ENCODE results near the gene CAMK2B.

Gene CAMK2B

DNA sequence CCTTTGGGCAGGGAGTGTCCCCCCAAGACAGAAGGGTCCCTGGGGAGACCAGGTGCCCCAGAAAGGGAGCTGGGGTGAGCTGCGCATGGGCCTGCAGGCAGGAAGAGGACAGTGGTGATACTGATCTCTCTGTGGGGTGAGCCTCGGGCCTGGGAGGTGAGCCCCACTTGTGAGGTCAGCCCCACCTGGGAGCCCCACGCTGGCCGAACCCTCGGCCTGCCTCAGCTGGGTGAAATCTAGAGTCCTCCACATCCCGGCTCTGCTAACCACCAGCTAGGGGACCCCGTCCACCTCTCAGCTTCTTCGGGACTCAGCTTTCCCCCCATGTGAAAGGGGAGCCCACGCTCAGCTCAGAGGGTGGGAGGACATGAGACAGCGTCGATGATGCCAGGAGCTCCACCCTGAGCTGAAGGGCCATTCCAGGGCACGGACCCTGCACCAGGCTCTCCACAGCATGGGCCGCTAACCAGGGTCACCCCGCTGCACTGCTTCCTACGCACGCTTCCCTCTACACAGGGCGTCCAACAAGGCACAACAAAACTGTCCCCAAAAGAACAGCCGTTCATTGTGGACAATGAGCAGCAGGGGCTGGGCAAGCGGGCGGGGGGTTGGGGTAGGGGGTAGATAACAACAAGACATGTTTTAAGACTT, 48.7 kb downstream of the CAMK2B start:
- no peak overlapping the region for H3K27ac ChIP-seq
- TF ChIP-seq ZFX (IDR thresholded peaks at IDR 0.05) (no peak), CTCF (conservative IDR thresholded peaks at IDR 0.05) (no peak)

DNA sequence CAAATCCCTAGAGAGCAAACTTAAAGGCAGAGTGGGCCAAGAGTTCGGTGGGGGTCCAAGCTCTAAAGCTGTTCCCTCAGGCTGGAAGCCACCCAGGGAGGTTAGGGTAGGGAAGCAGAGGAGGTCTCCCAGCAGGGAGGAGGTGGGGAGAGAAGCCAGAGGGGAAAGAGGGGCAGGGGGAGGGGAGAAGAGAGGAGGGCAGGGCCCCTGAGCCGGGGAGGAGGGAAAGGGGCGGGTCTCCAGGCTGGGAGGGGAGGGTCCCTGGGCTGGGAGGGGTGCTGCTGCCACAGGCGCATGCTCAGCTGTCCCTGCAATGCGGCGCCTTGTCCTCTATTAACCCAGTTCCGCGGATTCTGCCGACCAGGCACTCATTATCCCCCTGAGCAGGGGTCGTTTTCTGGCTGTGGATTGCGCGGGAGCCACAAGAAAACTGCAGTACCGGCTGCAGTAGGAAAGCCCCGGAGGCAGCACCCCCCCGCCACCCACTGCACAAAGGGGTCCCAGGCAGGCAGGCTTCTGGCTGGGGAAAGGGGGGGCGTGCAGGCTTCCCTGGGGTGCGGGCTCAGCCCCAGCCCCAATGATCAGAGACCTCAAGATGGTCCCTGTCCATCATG, 49.3 kb downstream of the CAMK2B start:
- no peak overlapping the region for H3K27ac ChIP-seq
- TF ChIP-seq CTCF (conservative IDR thresholded peaks at IDR 0.05) (no peak), ZFX (IDR thresholded peaks at IDR 0.05) (no peak)

DNA sequence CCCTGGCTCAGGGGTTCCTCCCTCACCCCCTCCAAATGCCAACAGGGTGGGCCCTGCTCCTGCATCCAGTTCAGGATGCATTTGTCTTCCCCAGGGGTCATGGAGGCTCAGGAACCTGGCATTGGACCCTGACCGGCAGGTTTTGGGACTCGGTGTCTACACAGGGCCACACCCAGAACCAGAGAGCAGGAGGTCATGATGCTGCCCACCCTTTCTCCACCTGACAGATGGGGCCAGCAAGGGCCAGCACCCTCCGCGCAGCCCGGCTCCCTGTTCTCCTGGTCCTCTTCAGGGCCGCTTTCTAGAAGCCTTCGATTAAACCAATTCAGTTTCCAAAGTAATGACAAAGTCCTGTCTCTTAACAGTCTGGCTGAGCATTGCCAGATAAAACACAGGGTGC, 50.2 kb downstream of the CAMK2B start:
- TF ChIP-seq ZFX (IDR thresholded peaks at IDR 0.05) (no peak), CTCF (conservative IDR thresholded peaks at IDR 0.05) (no peak)

GRCh38 chr7:44274623-44274975, 50.8 kb downstream of the CAMK2B start:
- H3K27ac ChIP-seq, result no peak overlapping the region
- no peak for TF ChIP-seq ZFX (IDR thresholded peaks at IDR 0.05)
- TF ChIP-seq CTCF (conservative IDR thresholded peaks at IDR 0.05), result no peak

More for the DNA sequence above, 50.2 kb downstream of the CAMK2B start:
- H3K27ac ChIP-seq, result no peak overlapping the region

DNA sequence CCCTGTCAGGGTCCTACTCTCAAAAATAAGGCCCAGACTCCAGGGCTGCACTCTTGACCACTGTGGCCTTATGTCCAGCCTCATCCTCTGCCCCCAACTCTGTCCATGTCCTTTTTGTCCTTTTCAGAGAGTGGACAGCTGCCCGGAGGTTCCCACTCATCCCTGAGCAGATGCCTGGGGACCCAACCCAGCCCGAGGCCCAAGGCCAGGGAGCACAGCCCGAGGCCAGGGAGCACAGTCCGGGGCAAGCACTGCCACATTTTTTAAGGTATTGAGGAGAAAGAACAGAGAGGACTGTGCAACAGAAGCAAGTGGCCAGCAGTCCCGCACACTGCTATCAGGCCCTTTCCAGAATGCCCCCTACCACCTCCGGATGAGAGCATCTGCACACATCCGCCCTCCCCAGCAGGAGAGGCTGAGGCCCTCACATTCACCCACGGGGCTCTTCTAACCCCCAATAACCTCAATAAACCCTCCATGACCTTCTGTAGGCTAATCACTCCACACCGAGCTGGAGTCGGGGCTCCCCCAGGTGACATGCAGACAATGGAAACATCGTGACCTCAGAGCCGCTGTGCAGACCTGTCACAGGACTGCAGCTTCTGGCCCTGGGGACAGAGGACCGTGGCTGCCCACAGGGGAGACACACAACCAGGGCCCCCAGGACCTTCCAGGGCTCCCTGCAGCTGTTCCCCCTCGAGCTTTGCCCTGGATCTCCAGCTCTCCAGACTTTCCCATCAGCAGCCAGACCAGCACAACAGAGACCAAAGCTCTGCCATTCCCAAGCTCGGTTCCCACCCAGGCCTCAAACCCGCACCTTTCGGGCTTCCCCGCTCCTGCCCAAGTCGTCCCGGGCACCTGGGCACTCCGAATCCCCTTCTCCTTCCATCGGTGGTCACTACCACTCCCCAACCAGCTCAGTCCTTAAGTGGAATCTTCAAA, 51.4 kb downstream of the CAMK2B start:
- H3K27ac ChIP-seq, result no peak overlapping the region
- TF ChIP-seq CTCF (conservative IDR thresholded peaks at IDR 0.05) (no peak), ZFX (IDR thresholded peaks at IDR 0.05) (no peak)

DNA sequence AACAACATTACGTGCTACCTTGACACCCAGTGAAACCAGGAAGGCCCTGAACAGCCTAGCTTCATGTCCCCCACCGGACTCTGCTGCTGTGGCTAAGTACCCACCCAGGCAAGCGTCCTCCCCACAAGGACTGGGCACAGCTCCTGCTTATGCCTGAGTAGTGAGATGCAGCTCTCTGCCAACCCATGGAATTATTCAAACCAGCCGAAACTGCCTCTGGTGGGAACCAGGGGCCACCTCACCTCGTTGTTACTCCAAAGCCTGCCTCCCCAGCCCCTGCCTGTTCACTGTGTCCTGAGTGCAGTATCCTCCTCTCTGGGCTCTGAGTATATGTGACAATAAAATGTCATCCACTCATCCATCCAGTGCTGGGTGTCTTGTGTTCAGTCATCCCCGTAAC, 52.4 kb downstream of the CAMK2B start:
- no peak for TF ChIP-seq CTCF (conservative IDR thresholded peaks at IDR 0.05)
- H3K27ac ChIP-seq, result no peak overlapping the region

GRCh38 chr7:44272456-44272855, 52.9 kb downstream of the CAMK2B start:
- no peak overlapping the region for H3K27ac ChIP-seq
- no peak for TF ChIP-seq CTCF (conservative IDR thresholded peaks at IDR 0.05)
- no peak for TF ChIP-seq ZFX (IDR thresholded peaks at IDR 0.05)
